ENCODE measurements around the gene CSMD2.

Gene CSMD2

GRCh38 chr1:33634806-33635205 is 530.2 kb downstream of the CSMD2 start:
- no peak overlapping the region for H3K4me3 ChIP-seq (ENCODE audit: low read depth, low read length)
- DNase-seq (ENCODE audit: low read depth, low spot score) = peak; percentile 7
- TF ChIP-seq, protein P1, sequence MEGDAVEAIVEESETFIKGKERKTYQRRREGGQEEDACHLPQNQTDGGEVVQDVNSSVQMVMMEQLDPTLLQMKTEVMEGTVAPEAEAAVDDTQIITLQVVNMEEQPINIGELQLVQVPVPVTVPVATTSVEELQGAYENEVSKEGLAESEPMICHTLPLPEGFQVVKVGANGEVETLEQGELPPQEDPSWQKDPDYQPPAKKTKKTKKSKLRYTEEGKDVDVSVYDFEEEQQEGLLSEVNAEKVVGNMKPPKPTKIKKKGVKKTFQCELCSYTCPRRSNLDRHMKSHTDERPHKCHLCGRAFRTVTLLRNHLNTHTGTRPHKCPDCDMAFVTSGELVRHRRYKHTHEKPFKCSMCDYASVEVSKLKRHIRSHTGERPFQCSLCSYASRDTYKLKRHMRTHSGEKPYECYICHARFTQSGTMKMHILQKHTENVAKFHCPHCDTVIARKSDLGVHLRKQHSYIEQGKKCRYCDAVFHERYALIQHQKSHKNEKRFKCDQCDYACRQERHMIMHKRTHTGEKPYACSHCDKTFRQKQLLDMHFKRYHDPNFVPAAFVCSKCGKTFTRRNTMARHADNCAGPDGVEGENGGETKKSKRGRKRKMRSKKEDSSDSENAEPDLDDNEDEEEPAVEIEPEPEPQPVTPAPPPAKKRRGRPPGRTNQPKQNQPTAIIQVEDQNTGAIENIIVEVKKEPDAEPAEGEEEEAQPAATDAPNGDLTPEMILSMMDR (IDR thresholded peaks at IDR 0.05; ENCODE audit: low read depth, low read length) = peak; percentile 67
- in situ Hi-C loops (cut with HindIII; ENCODE audit: low sequenced_read_pairs) = no loop called here

GRCh38 chr1:33634143-33634542 is 530.9 kb downstream of the CSMD2 start:
- in situ Hi-C loops (cut with HindIII; ENCODE audit: low sequenced_read_pairs) = no loop called here
- no peak overlapping the region for H3K4me3 ChIP-seq (ENCODE audit: low read depth, low read length)
- TF ChIP-seq, protein P1 (IDR thresholded peaks at IDR 0.05; ENCODE audit: low read depth, low read length) = no peak
- DNase-seq (ENCODE audit: low read depth, low spot score) = no peak

DNA sequence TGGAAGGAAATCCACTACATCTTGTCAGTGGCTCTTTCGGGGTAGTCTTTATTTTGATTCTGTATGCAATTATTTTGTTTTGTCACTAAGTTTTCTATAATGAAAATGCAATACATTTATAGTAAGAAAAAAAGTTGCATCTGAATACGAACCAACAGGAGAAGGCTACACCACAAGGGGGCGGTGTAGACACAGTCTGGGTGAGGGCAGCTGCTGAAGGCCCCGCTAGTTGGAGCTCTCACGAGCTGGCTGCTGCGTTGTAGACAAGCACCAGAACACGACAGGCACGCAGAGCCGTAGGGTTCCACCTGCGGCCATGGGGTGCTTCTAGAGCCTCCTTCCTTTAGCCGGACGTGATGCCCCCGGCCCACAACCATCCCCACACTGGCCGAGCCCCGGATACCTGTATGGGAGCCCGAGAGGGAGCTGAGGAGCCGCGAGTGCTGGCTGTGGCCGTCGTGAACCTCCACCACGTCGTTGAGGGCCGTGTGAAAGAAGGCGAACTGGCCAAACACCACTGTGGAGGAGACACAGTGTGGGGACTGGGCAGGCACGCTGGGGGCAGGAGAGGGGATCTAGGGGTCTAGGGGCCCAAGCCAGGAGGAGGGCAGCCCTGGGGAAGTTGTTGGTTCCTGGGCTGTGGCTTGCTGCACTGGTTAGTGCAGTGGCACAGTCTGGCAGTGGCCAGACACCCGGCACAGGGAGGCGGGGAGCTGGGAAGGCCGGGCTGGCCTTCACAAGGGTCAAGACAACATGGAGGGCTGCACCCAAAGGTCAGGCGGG is 531.8 kb downstream of the CSMD2 start:
- in situ Hi-C loops (cut with HindIII; ENCODE audit: low sequenced_read_pairs) = no loop called here
- DNase-seq (ENCODE audit: low read depth, low spot score) = peak; percentile 83
- TF ChIP-seq, protein P1 (IDR thresholded peaks at IDR 0.05; ENCODE audit: low read depth, low read length) = peak; percentile 100
- no peak overlapping the region for H3K4me3 ChIP-seq (ENCODE audit: low read depth, low read length)

GRCh38 chr1:33630686-33631085 is 534.3 kb downstream of the CSMD2 start:
- in situ Hi-C loops (cut with HindIII; ENCODE audit: low sequenced_read_pairs) = no loop called here
- no peak for DNase-seq (ENCODE audit: low read depth, low spot score)
- no peak overlapping the region for H3K4me3 ChIP-seq (ENCODE audit: low read depth, low read length)
- TF ChIP-seq, protein P1 (IDR thresholded peaks at IDR 0.05; ENCODE audit: low read depth, low read length) = no peak

GRCh38 chr1:33626801-33627200 is 538.2 kb downstream of the CSMD2 start:
- in situ Hi-C loops (cut with HindIII; ENCODE audit: low sequenced_read_pairs) = no loop called here
- TF ChIP-seq, protein P1 (IDR thresholded peaks at IDR 0.05; ENCODE audit: low read depth, low read length) = no peak
- H3K4me3 ChIP-seq (ENCODE audit: low read depth, low read length) = no peak overlapping the region
- DNase-seq (ENCODE audit: low read depth, low spot score) = no peak

- no peak for DNase-seq (ENCODE audit: low read depth, low spot score)
- H3K4me3 ChIP-seq (ENCODE audit: low read depth, low read length) = no peak overlapping the region
- TF ChIP-seq, protein P1 (IDR thresholded peaks at IDR 0.05; ENCODE audit: low read depth, low read length) = peak; percentile 43
- in situ Hi-C loops (cut with HindIII; ENCODE audit: low sequenced_read_pairs) = no loop called here
These were observed 539.8 kb downstream of the CSMD2 start for GRCh38 chr1:33624991-33625870.

Data from astrocyte of the spinal cord (primary cell).